SK-N-SH treated with all-trans-retinoic acid at 6 μM for 48 hours (cell line): ENCODE measurements around the gene ENSA.
A peak's percentile ranks its signal among the peaks of the same experiment; 100 is the strongest.

Source experiments
- ATAC-seq: fragments of 200-7000 bp; cut with Tn5 transposase; 3 replicates; pipeline ENCODE4 v1.9.1; 2020; ENCODE audit warnings: mild to moderate bottlenecking, moderate library complexity
- ARNTL ChIP-seq: fragments of 450-650 bp; formaldehyde crosslinking; IDR thresholded peaks from 2 replicates; pipeline ENCODE4 v1.5.0; 2020; ENCODE audit warnings: low read depth, mild to moderate bottlenecking, moderate library complexity, borderline replicate concordance
- BACH2 ChIP-seq: fragments of 250-450 bp; sonication (Bioruptor Pico); IDR thresholded peaks from 2 replicates; pipeline ENCODE4 v1.9.0; 2021; ENCODE audit warnings: mild to moderate bottlenecking, borderline replicate concordance
- CSDC2 ChIP-seq: fragments of 250-450 bp; sonication (Bioruptor Pico); IDR thresholded peaks from 2 replicates; pipeline ENCODE4 v1.5.0; 2020; ENCODE audit warnings: mild to moderate bottlenecking, moderate library complexity
- ESRRG ChIP-seq: fragments of 250-450 bp; sonication (Bioruptor Pico); IDR thresholded peaks from 2 replicates; pipeline ENCODE4 v1.6.1; 2021; ENCODE audit warnings: mild to moderate bottlenecking
- GLIS3 ChIP-seq: fragments of 250-450 bp; sonication (Bioruptor Pico); IDR thresholded peaks from 2 replicates; pipeline ENCODE4 v1.5.0; 2020; ENCODE audit warnings: mild to moderate bottlenecking, moderate library complexity
- ISL1 ChIP-seq: fragments of 250-450 bp; sonication (Bioruptor Pico); IDR thresholded peaks from 2 replicates; pipeline ENCODE4 v2.1.2; 2022; ENCODE audit warnings: mild to moderate bottlenecking, moderate library complexity
- OSR1 ChIP-seq: fragments of 250-450 bp; sonication (Bioruptor Pico); IDR thresholded peaks from 2 replicates; pipeline ENCODE4 v1.8.0; 2022; ENCODE audit warnings: moderate library complexity, mild to moderate bottlenecking, inconsistent platforms
- PPARA ChIP-seq: fragments of 250-450 bp; sonication (Bioruptor Pico); IDR thresholded peaks from 2 replicates; pipeline ENCODE4 v1.5.0; 2020; ENCODE audit warnings: mild to moderate bottlenecking, borderline replicate concordance
- RARB ChIP-seq: fragments of 250-450 bp; sonication (Bioruptor Pico); IDR thresholded peaks from 2 replicates; pipeline ENCODE4 v1.8.0; 2021; ENCODE audit warnings: mild to moderate bottlenecking, moderate library complexity
- SNAI2 ChIP-seq: fragments of 250-450 bp; sonication (Bioruptor Pico); IDR thresholded peaks from 2 replicates; pipeline ENCODE4 v1.5.0; 2020; ENCODE audit warnings: mild to moderate bottlenecking, moderate library complexity
- TCF4 ChIP-seq: fragments of 250-450 bp; sonication (Bioruptor Pico); IDR thresholded peaks from 2 replicates; pipeline ENCODE4 v1.8.0; 2021; ENCODE audit warnings: mild to moderate bottlenecking, moderate library complexity, borderline replicate concordance
- TOX ChIP-seq: fragments of 250-450 bp; sonication (Bioruptor Pico); IDR thresholded peaks from 2 replicates; pipeline ENCODE4 v1.8.0; 2021; ENCODE audit warnings: mild to moderate bottlenecking, moderate library complexity, borderline replicate concordance
- ZC3H10 ChIP-seq: fragments of 250-450 bp; sonication (Bioruptor Pico); IDR thresholded peaks from 2 replicates; pipeline ENCODE4 v1.5.1; 2021; ENCODE audit warnings: mild to moderate bottlenecking, moderate library complexity
- ZNF8 ChIP-seq: fragments of 450-650 bp; formaldehyde crosslinking; IDR thresholded peaks from 2 replicates; pipeline ENCODE4 v1.5.0; 2020; ENCODE audit warnings: mild to moderate bottlenecking, moderate library complexity
- TF ChIP-seq, protein P1 (sequence below): fragments of 250-450 bp; sonication (Bioruptor Pico); IDR thresholded peaks from 2 replicates; pipeline ENCODE4 v1.8.0; 2021; ENCODE audit warnings: low read depth, mild to moderate bottlenecking, moderate library complexity, borderline replicate concordance
- TF ChIP-seq, protein P2 (sequence below): fragments of 250-450 bp; sonication (Bioruptor Pico); IDR thresholded peaks from 2 replicates; pipeline ENCODE4 v1.8.0; 2020; ENCODE audit warnings: mild to moderate bottlenecking, moderate library complexity, borderline replicate concordance
- TF ChIP-seq, protein P3 (sequence below): fragments of 250-450 bp; sonication (Bioruptor Pico); IDR thresholded peaks from 2 replicates; pipeline ENCODE4 v1.5.1; 2020; ENCODE audit warnings: low read depth, mild to moderate bottlenecking, moderate library complexity
- TF ChIP-seq, protein P4 (sequence below): fragments of 250-450 bp; sonication (Bioruptor Pico); IDR thresholded peaks from 2 replicates; pipeline ENCODE4 v1.5.0; 2020; ENCODE audit warnings: mild to moderate bottlenecking, moderate library complexity
- TF ChIP-seq, protein P5 (sequence below): fragments of 250-450 bp; sonication (Bioruptor Pico); IDR thresholded peaks from 2 replicates; pipeline ENCODE4 v1.5.1; 2021; ENCODE audit warnings: mild to moderate bottlenecking, moderate library complexity

ENSA gene

DNA sequence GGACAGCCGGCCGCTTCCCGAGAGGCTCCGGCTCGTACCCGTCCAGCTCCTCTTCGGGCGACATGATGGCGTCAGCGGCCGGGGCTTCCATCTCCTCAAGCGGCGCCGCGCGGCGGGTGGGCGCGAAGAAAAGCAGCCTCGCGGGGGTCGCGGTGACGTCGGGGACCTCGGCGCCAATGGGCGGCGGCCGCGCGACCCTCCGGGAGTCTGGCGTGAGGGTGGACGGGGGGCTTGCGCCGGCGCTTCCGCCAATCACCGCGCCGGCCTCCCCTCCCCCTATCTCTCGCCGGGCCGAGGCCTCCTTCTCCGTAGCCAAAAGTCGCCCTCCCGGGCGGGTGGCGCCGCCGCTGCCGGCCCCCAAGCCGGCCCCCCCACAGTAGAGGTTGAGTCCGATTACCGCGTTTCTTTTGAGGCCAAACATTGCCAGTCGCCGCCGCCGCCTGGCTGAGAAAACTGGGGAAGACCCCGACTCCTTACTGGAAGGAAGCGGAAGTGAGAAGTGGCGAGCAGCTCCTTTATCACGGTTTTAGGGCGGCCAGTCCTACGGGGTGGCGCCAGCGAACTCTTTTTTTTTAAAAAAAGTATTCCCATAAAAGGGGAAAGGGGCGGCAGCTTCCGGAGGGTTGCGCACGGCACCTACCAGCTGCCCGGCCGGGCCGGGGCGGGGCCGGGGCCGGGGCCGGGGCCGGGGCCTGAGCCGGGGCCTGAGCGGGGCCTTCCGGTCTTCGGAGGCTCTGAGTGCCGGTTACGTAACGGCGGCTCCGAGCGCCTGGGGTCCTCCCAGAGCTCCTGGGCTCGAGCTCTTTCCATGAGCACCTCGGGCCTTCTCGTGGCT is 50.1 kb downstream of the ENSA start, which contains the start of gene MCL1:
TSS of gene MCL1 (minus strand) at position 501 of the 835 bp plus-strand sequence. CDS start at position 421, 80 bp downstream.
- ATAC-seq, result peak; percentile 87
- TF ChIP-seq TCF4 (CRISPR knock-in tag) (no peak), TOX (CRISPR knock-in tag) (peak; percentile 88), GLIS3 (CRISPR knock-in tag) (no peak), ESRRG (CRISPR knock-in tag) (peak; percentile 40; the same call in 1 of the 2 replicates), CSDC2 (no peak), RARB (CRISPR knock-in tag) (peak; percentile 98), ZC3H10 (CRISPR knock-in tag) (peak; percentile 40; the same call in 1 of the 2 replicates), ARNTL (0 out of 2 replicates have a peak, but pooled peaks have one; percentile 58), ZNF8 (CRISPR knock-in tag) (no peak), BACH2 (CRISPR knock-in tag) (no peak), OSR1 (CRISPR knock-in tag) (no peak)
- TF ChIP-seq, protein P1, sequence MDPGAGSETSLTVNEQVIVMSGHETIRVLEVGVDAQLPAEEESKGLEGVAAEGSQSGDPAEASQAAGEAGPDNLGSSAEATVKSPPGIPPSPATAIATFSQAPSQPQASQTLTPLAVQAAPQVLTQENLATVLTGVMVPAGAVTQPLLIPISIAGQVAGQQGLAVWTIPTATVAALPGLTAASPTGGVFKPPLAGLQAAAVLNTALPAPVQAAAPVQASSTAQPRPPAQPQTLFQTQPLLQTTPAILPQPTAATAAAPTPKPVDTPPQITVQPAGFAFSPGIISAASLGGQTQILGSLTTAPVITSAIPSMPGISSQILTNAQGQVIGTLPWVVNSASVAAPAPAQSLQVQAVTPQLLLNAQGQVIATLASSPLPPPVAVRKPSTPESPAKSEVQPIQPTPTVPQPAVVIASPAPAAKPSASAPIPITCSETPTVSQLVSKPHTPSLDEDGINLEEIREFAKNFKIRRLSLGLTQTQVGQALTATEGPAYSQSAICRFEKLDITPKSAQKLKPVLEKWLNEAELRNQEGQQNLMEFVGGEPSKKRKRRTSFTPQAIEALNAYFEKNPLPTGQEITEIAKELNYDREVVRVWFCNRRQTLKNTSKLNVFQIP (CRISPR knock-in tag), result peak; percentile 75; the same call in 1 of the 2 replicates
- TF ChIP-seq, protein P2, sequence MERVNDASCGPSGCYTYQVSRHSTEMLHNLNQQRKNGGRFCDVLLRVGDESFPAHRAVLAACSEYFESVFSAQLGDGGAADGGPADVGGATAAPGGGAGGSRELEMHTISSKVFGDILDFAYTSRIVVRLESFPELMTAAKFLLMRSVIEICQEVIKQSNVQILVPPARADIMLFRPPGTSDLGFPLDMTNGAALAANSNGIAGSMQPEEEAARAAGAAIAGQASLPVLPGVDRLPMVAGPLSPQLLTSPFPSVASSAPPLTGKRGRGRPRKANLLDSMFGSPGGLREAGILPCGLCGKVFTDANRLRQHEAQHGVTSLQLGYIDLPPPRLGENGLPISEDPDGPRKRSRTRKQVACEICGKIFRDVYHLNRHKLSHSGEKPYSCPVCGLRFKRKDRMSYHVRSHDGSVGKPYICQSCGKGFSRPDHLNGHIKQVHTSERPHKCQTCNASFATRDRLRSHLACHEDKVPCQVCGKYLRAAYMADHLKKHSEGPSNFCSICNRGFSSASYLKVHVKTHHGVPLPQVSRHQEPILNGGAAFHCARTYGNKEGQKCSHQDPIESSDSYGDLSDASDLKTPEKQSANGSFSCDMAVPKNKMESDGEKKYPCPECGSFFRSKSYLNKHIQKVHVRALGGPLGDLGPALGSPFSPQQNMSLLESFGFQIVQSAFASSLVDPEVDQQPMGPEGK, result peak; percentile 98

DNA sequence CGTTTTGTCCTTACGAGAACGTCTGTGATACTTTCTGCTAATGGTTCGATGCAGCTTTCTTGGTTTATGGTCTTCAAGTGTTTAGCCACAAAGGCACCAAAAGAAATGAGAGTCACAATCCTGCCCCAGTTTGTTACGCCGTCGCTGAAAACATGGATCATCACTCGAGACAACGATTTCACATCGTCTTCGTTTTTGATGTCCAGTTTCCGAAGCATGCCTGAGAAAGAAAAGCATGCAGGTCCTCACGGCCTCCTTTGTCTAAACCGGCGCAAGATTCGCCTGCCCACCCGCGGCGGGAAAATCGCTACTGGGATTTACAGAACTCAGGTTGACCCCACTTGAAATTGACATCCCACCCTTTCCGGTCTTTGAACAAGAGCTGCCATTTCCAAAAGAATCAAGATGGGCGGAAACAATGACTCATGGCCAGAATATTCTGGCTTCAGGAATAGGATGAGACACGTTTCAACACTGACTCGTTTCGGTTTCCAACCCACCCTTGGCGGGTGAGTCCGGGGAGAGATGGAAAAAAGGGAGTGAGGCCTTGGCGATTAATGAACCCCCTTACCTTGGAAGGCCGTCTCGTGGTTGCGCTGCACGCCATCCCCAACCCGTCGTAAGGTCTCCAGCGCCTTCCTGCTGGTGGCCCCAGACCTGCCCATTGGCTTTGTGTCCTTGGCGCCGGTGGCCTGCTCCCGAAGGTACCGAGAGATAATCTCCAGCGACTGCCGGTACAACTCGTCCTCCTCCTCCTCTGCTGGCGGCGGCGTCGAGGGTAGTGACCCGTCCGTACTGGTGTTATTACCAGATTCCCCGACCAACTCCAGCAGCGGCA is 50.9 kb downstream of the ENSA start:
- peak; percentile 35 for ATAC-seq
- peak; percentile 70; the same call in 1 of the 2 replicates for TF ChIP-seq ESRRG (CRISPR knock-in tag)
- TF ChIP-seq, protein P3, sequence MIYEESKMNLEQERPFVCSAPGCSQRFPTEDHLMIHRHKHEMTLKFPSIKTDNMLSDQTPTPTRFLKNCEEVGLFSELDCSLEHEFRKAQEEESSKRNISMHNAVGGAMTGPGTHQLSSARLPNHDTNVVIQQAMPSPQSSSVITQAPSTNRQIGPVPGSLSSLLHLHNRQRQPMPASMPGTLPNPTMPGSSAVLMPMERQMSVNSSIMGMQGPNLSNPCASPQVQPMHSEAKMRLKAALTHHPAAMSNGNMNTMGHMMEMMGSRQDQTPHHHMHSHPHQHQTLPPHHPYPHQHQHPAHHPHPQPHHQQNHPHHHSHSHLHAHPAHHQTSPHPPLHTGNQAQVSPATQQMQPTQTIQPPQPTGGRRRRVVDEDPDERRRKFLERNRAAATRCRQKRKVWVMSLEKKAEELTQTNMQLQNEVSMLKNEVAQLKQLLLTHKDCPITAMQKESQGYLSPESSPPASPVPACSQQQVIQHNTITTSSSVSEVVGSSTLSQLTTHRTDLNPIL (CRISPR knock-in tag), result peak; percentile 69; the same call in 1 of the 2 replicates
- TF ChIP-seq ISL1 (CRISPR knock-in tag), result no peak
- TF ChIP-seq, protein P4, sequence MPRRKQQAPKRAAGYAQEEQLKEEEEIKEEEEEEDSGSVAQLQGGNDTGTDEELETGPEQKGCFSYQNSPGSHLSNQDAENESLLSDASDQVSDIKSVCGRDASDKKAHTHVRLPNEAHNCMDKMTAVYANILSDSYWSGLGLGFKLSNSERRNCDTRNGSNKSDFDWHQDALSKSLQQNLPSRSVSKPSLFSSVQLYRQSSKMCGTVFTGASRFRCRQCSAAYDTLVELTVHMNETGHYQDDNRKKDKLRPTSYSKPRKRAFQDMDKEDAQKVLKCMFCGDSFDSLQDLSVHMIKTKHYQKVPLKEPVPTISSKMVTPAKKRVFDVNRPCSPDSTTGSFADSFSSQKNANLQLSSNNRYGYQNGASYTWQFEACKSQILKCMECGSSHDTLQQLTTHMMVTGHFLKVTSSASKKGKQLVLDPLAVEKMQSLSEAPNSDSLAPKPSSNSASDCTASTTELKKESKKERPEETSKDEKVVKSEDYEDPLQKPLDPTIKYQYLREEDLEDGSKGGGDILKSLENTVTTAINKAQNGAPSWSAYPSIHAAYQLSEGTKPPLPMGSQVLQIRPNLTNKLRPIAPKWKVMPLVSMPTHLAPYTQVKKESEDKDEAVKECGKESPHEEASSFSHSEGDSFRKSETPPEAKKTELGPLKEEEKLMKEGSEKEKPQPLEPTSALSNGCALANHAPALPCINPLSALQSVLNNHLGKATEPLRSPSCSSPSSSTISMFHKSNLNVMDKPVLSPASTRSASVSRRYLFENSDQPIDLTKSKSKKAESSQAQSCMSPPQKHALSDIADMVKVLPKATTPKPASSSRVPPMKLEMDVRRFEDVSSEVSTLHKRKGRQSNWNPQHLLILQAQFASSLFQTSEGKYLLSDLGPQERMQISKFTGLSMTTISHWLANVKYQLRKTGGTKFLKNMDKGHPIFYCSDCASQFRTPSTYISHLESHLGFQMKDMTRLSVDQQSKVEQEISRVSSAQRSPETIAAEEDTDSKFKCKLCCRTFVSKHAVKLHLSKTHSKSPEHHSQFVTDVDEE (CRISPR knock-in tag), result no peak

DNA sequence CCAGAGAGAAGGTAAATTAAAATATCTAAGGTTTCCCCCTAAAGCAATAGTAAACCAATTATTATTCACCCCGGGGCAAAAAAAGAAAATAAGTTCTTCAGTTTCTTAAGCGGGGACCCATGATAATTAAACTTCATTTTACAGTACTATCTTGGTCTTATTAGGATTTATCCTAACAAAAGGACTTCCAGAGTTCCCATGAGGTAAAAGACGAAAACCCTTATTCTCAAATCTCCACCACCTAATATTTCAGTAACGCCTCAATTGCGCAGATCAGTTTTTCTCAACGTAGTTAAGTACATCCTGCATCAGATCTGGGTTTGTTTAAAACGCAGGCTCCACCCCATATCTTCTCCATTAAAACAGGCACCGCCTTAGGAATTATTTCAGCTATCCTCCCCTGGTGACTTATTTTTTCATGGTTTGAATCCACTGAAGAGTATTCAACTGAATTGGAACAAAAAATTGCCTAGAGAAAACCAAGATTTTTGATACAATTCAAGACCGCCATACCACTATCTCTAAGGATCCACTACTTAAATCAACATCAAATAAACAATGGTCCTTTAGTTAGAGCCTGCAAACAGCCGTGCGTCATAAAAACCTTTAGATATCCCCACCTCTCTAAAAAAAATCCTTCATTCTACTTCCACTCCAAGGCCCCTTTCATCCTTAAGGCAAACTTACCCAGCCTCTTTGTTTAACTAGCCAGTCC is 51.7 kb downstream of the ENSA start:
- TF ChIP-seq, protein P5, sequence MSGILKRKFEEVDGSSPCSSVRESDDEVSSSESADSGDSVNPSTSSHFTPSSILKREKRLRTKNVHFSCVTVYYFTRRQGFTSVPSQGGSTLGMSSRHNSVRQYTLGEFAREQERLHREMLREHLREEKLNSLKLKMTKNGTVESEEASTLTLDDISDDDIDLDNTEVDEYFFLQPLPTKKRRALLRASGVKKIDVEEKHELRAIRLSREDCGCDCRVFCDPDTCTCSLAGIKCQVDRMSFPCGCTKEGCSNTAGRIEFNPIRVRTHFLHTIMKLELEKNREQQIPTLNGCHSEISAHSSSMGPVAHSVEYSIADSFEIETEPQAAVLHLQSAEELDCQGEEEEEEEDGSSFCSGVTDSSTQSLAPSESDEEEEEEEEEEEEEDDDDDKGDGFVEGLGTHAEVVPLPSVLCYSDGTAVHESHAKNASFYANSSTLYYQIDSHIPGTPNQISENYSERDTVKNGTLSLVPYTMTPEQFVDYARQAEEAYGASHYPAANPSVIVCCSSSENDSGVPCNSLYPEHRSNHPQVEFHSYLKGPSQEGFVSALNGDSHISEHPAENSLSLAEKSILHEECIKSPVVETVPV (CRISPR knock-in tag), result 0 out of 2 replicates have a peak, but pooled peaks have one; percentile 24
- TF ChIP-seq, protein P4 (CRISPR knock-in tag), result no peak
- no peak for TF ChIP-seq SNAI2 (CRISPR knock-in tag)
- TF ChIP-seq ESRRG (CRISPR knock-in tag), result no peak
- TF ChIP-seq TOX (CRISPR knock-in tag), result peak; percentile 56; the same call in 1 of the 2 replicates
- TF ChIP-seq, protein P1 (CRISPR knock-in tag), result no peak
- TF ChIP-seq PPARA, result no peak
- TF ChIP-seq ARNTL, result no peak
- no peak for ATAC-seq
